G401.6 (cell line): Measurements from ENCODE around the gene RNF138.
"Not testable (repeated sequence)": the region's sequence is repeated elsewhere in the genome, so short reads cannot be mapped to it uniquely, and the experiment has no call there.

Experiments used
- FAIRE-seq: peaks from 2 replicates; lab custom pipeline; 2012; peaks lifted over from hg19 to GRCh38; lab: Jason Lieb, UNC

The RNF138 gene

DNA sequence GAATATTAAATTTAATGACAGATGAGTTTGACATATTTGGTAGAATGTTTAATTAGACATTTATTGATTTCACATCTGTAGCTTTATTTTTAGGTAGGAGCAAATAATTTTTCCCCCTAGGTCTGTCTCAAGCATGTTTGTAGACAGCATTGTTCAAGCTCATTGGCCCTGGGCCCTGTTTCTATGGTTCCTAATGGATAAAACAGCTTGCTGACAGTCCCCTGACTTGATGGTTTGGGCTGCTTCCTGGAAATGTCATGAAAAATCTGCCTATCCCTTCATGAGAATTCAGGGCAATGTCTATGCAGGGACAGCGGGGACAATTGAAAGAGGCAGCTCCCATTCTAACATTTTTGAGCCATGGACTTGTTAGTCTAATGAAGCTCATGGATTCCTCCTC lies 83.6 kb downstream of the RNF138 start:
- no peak for FAIRE-seq

DNA sequence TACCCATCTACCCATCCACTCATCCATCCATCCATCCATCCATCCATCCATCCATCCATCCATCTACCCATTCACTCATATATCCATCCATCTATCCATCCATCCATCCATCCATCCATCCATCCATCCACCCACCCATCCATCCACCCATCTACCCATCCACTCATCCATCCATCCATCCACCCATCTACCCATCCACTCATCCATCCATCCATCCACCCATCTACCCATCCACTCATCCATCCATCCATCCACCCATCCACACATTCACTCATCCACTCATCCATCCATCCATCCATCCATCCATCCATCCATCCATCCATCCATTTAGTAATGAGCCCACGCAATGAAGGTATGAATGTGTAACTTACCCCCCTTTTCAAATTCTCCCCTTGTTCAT lies 85.1 kb downstream of the RNF138 start:
- FAIRE-seq, result not testable (repeated sequence)

DNA sequence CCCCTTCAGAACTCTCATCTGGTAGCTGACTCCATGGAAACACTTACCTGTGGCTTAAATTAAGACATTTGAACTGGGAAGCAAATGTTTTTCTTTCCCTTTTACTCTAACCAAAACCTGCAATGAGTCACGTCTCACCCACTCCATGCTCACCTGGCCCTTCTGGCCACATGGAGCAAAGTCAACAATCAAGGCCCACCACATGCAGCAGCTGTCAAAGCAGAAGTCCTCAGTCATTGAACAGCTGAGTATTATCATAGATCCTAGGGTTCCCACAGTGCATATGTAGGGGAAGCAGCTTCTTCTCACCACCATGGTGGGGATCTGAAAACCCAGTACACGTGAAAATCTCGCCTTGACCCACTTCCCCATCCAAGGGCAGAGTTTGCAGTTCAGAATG lies 85.9 kb downstream of the RNF138 start:
- FAIRE-seq, result no peak
